ENCODE results near the gene DISP3.
A peak's percentile ranks its signal among the peaks of the same experiment; 100 is the strongest.

Gene DISP3

DNA sequence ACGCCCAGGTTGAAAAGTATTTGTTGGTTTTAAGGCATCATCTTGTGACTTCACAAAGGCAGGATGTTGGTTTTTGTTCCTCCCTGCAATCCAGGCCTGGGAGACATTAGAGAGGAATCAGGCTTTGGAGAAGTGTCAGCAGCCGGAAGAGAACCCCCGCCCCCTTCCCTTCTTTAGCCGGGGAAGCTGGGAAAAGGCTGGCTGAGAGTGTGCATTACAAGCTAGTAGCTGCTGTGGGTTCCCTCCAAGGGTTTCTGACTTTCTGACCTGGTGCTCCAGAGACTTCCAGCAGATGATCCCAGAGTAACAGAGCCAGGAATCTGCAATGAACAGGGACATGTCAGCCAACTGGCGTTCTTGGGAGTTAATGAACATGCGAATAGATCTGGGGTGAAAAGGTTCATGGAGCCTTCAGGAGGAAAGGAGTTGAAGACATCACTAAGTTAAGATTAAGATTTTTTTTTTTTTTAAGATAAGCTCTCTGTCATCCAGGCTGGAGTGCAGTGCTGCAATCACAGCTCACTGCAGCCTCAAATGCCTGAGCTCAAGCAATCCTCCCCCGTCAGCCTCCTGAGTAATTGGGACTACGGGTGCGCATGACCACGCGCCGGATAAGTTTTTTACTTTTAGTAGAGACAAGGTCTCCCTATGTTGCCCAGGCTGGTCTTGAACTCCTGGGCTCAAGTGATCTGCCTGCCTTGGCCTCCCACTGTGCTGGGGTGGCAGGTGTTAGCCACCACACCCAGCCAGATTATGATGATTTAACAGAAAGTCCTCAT lies 7.5 kb downstream of the DISP3 start:
- DNase-seq (ENCODE audit: low spot score): no peak

- peak; percentile 84 for DNase-seq (ENCODE audit: low spot score)
Observed at GRCh38 chr1:11487196-11487751, 8.3 kb downstream of the DISP3 start.

- no peak for DNase-seq (ENCODE audit: low spot score)
Observed at GRCh38 chr1:11488201-11488770, 9.3 kb downstream of the DISP3 start.

DNA sequence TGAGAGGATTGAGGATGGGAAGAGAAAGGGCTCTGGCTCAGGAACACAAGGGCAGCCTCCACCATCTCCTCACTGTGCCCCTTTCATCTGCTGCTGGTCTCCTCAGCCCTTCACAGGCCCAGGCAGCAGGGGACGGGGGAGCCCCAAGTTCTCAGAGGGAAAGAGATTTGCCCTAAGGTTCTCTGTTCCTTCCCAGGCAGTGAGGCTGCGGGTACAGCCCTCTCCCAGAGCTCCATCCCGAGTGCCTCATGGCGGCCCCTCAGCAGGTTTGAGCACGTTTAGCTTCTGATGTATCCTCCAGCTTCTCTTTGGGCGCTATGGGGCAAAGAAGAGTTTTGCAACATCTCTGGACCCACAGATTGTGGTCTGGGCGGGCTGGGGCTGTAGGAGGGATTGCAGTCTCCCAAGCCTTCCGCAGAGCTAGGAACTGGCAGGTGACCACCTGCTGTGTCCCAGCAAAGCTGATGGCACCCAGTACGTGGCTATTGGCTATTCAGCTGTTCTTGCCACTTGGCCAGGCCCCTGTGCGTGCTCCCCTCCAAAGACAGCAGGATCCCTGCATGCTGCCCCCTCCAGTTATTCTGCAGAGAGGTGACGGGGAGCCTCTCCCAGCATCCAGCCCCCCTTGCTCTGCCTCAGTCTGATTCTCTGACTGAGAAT lies 10.1 kb downstream of the DISP3 start:
- DNase-seq (ENCODE audit: low spot score): no peak

DNA sequence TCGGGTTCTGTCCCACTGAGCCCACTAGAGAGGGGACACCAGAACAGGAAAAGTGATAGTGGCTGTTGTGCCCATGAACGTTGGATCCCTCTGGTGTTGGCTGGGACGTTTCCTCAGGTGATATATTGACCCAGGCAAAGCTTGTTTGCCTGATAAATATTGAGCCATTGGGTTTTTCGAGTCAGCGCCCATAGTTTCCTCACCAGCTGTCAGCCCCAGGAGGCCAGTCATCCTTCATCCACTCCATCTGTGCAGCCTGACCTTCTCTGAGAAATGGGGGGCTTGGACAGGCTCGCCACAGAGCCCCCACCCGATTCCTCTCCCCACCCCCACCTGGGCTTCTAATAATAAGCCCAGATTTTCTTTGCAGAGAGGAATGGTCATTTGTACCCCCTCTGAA lies 13.3 kb downstream of the DISP3 start:
- no peak for DNase-seq (ENCODE audit: low spot score)

DNA sequence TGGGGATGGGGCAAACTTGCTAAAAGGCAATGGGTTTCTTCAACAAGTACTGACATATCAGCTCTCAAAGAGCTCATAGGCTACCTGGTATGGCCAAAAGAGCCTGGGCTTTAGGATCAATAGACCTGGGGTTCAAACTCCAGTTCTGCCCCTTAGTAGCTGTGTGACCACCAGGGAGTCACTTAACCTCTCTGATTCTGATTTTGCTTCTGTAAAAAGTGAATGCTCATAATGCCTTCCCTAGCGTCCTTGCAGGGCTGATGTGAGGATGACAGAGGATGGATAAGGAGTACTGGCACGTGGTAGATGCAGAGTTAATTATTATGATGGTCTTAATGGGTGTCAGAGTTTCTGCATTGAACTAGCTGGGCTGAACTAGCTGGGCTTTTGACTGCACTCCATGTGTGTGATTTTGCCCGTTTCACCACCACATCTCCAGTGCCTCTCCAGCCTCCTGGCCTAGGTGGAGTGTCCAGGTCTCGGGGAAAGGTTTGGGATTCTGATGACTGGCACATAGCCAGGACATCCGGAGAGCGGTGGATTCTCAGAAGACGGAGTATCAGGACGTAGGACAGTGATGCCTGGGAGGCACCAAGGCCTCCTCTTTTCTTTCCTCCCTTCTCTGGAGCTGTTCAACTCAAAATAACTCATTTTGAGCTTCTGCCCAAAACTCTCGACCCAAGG lies 15.2 kb downstream of the DISP3 start:
- DNase-seq (ENCODE audit: low spot score): no peak

GRCh38 chr1:11494771-11495170 lies 15.8 kb downstream of the DISP3 start:
- DNase-seq (ENCODE audit: low spot score): no peak

- no peak for DNase-seq (ENCODE audit: low spot score)
Observed at GRCh38 chr1:11495579-11495978, 16.6 kb downstream of the DISP3 start.

GRCh38 chr1:11496551-11497080 lies 17.7 kb downstream of the DISP3 start:
- DNase-seq (ENCODE audit: low spot score): no peak

GRCh38 chr1:11498956-11499594 lies 20.1 kb downstream of the DISP3 start:
- DNase-seq (ENCODE audit: low spot score): no peak

GRCh38 chr1:11499601-11500331 lies 20.8 kb downstream of the DISP3 start:
- DNase-seq (ENCODE audit: low spot score): no peak

- no peak for DNase-seq (ENCODE audit: low spot score)
Observed at GRCh38 chr1:11500881-11501280, 21.9 kb downstream of the DISP3 start.

- no peak for DNase-seq (ENCODE audit: low spot score)
Observed at GRCh38 chr1:11501491-11501897, 22.5 kb downstream of the DISP3 start.

DNA sequence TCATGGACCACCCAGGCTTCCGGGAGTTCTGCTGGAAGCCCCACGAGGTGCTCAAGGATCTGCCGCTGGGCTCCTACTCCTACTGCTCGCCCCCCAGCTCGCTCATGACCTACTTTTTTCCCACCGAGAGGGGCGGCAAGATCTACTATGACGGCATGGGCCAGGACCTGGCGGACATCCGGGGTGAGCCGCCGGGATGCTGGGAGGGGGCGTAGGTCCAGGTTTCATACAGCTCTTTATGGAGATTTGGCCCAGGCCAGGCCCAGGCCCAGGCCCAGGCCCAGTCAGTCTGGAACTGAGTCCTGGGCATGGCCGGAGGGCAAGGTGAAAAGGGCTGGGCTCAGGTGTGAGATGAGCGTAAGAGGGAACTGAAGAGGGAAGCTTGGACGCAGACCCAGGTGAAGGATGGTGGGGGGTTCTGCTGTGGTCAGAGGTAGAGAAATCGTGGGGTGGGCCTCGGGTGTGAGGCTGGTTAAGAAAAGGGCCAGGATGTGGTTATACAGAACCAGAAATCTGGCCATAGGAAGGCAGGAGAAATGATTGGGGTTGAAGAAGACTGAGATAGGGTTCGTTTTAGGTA lies 23.0 kb downstream of the DISP3 start:
- DNase-seq (ENCODE audit: low spot score): no peak

DNA sequence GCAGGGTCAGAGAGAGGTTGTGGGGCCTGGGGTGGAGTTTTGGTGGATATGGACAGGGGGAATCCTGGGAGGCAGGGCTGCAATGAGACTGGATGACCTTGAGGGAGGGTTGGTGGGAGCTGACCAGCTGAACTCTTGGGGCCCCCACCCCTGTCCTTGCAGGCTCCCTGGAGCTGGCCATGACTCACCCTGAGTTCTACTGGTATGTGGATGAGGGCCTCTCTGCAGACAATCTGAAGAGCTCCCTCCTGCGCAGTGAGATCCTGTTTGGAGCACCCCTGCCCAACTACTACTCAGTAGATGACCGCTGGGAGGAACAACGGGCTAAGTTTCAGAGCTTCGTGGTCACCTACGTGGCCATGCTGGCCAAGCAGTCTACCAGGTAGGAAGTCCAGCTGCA lies 23.6 kb downstream of the DISP3 start:
- DNase-seq (ENCODE audit: low spot score): no peak

GRCh38 chr1:11504599-11504998 lies 25.6 kb downstream of the DISP3 start:
- DNase-seq (ENCODE audit: low spot score): no peak

- DNase-seq (ENCODE audit: low spot score): no peak
Observed at GRCh38 chr1:11505591-11506538, 26.9 kb downstream of the DISP3 start.

DNA sequence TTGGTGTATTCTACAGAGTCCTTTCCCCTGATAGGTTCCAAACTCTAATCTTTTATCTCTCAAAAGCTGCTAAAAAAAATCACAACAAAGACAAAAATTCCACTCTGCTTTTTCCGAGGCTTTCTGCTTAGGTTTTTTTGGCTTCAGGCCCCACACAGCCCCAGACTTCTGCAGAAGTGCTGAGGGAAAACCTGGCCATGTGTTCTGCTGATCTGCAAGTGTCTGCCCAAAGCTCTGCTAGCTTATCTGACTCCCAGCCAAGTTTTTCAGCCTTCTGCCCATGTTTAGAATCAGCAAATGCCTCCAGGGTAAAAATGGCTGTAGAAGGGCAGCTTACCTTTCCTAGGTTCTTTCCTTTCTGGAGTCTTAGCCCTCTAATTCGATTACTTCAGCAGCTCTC lies 28.4 kb downstream of the DISP3 start:
- DNase-seq (ENCODE audit: low spot score): no peak

DNA sequence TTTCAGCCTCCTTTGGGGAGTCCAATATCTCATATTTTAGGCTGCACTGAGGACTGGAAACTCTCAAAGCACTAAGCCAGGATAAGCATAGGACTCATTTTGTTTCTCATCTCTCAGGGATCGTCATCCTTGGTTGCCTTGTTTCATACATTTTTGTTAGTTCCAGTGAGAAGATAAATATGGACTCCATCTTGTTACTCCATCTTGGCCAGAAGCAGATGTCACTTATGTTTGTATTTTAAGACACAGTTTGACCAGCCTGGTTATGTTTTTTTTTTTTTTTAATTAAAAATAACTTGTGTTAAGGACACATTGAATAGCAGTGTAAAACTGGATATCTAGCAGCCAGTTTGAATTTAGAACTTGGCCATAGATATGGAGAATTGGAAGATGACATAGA lies 34.7 kb downstream of the DISP3 start:
- no peak for DNase-seq (ENCODE audit: low spot score)

- DNase-seq (ENCODE audit: low spot score): no peak
Observed at GRCh38 chr1:11514366-11514765, 35.4 kb downstream of the DISP3 start.
